H9 (cell line): ENCODE data around the gene DKK3. TPM values are rescaled to one million over a fixed set of nuclear protein-coding genes. Genes with fewer than 3 reads are reported as not detected.

Source experiments
- DNase-seq: peaks from one replicate; pipeline ENCODE4 v3.0.0-alpha.2; 2017
- H2AFZ ChIP-seq: one replicate; pipeline ENCODE4 v1.6.1; 2013; ENCODE audit warnings: mild to moderate bottlenecking, low read length, control low read depth, moderate library complexity
- H2AK5ac ChIP-seq: 2 replicates; pipeline ENCODE4 v1.6.1; 2013; ENCODE audit warnings: low read length, control low read depth, mixed read lengths; ENCODE audit not compliant: insufficient read length
- H2BK120ac ChIP-seq: one replicate; pipeline ENCODE4 v1.6.1; 2013; ENCODE audit warnings: low read depth, mild to moderate bottlenecking, low read length, control low read depth, inconsistent platforms; ENCODE audit not compliant: poor library complexity, severe bottlenecking
- H2BK12ac ChIP-seq: 2 replicates; pipeline ENCODE4 v1.6.1; 2013; ENCODE audit warnings: low read length, control low read depth, mixed read lengths, low read depth; ENCODE audit not compliant: insufficient read length
- H2BK15ac ChIP-seq: 2 replicates; pipeline ENCODE4 v1.6.1; 2013; ENCODE audit warnings: low read depth, low read length, control low read depth
- H2BK20ac ChIP-seq: one replicate; pipeline ENCODE4 v1.6.1; 2013; ENCODE audit warnings: low read depth, mild to moderate bottlenecking, low read length, control low read depth, inconsistent platforms; ENCODE audit not compliant: poor library complexity, severe bottlenecking
- H2BK5ac ChIP-seq: 2 replicates; pipeline ENCODE4 v1.6.1; 2013; ENCODE audit warnings: low read length, control low read depth, mixed read lengths; ENCODE audit not compliant: insufficient read length
- H3K14ac ChIP-seq: 2 replicates; pipeline ENCODE4 v1.6.1; 2013; ENCODE audit warnings: low read length, control low read depth; ENCODE audit not compliant: insufficient read depth
- H3K18ac ChIP-seq: 2 replicates; pipeline ENCODE4 v1.6.1; 2013; ENCODE audit warnings: low read depth, mild to moderate bottlenecking, mixed read lengths, low read length, control low read depth; ENCODE audit not compliant: insufficient read length
- H3K23ac ChIP-seq: 2 replicates; pipeline ENCODE4 v1.6.1; 2013; ENCODE audit warnings: low read length, control low read depth, mixed read lengths, low read depth; ENCODE audit not compliant: insufficient read length
- H3K23me2 ChIP-seq: 2 replicates; pipeline ENCODE4 v1.6.1; 2013; ENCODE audit warnings: low read depth, mild to moderate bottlenecking, mixed read lengths, low read length, control low read depth; ENCODE audit not compliant: insufficient read length, poor library complexity, severe bottlenecking
- H3K27ac ChIP-seq: 2 replicates; pipeline ENCODE4 v1.5.1; 2013; ENCODE audit warnings: low read length, control low read depth, mixed read lengths, low read depth; ENCODE audit not compliant: insufficient read length
- H3K27me3 ChIP-seq: 2 replicates; pipeline ENCODE4 v1.6.1; 2013; ENCODE audit warnings: low read length, control low read depth, inconsistent platforms; ENCODE audit not compliant: insufficient read depth
- H3K4ac ChIP-seq: 2 replicates; pipeline ENCODE4 v1.6.1; 2013; ENCODE audit warnings: low read depth, mild to moderate bottlenecking, control low read depth, inconsistent platforms, low read length, moderate library complexity
- H3K4me1 ChIP-seq: 2 replicates; pipeline ENCODE4 v1.6.1; 2013; ENCODE audit warnings: low read length, control low read depth, inconsistent platforms; ENCODE audit not compliant: insufficient read depth
- H3K4me2 ChIP-seq: 2 replicates; pipeline ENCODE4 v1.6.1; 2013; ENCODE audit warnings: low read length, control low read depth, mixed read lengths; ENCODE audit not compliant: insufficient read length, insufficient read depth
- H3K56ac ChIP-seq: 2 replicates; pipeline ENCODE4 v1.6.1; 2013; ENCODE audit warnings: low read depth, mild to moderate bottlenecking, mixed read lengths, low read length, control low read depth; ENCODE audit not compliant: insufficient read length
- H3K79me1 ChIP-seq: 2 replicates; pipeline ENCODE4 v1.6.1; 2013; ENCODE audit warnings: low read depth, mild to moderate bottlenecking, moderate library complexity, low read length, control low read depth, inconsistent platforms; ENCODE audit not compliant: insufficient read depth, poor library complexity, severe bottlenecking
- H3K79me2 ChIP-seq: 2 replicates; pipeline ENCODE4 v1.6.1; 2013; ENCODE audit warnings: low read length, control low read depth, inconsistent platforms; ENCODE audit not compliant: insufficient read depth
- H3K9ac ChIP-seq: 2 replicates; pipeline ENCODE4 v1.6.1; 2013; ENCODE audit warnings: low read length, control low read depth, mixed read lengths; ENCODE audit not compliant: insufficient read length; ENCODE audit errors: extremely low read depth
- H3K9me3 ChIP-seq: one replicate; pipeline ENCODE4 v1.6.1; 2013; ENCODE audit warnings: low read depth, low read length, inconsistent platforms; ENCODE audit not compliant: control insufficient read depth
- H3T11ph ChIP-seq: one replicate; pipeline ENCODE4 v1.6.1; 2013; ENCODE audit warnings: mild to moderate bottlenecking, low read length, control low read depth, inconsistent platforms
- H4K20me1 ChIP-seq: one replicate; pipeline ENCODE4 v1.6.1; 2013; ENCODE audit not compliant: control insufficient read depth, insufficient read length, insufficient read depth
- H4K5ac ChIP-seq: 2 replicates; pipeline ENCODE4 v1.6.1; 2013; ENCODE audit warnings: low read depth, mild to moderate bottlenecking, mixed read lengths, low read length, control low read depth; ENCODE audit not compliant: insufficient read length
- H4K8ac ChIP-seq: replicated peaks from 2 replicates; pipeline ENCODE4 v1.6.1; 2013; ENCODE audit warnings: low read length, control low read depth, mixed read lengths, low read depth; ENCODE audit not compliant: insufficient read length
- H4K91ac ChIP-seq: 2 replicates; pipeline ENCODE4 v1.6.1; 2013; ENCODE audit warnings: low read depth, mild to moderate bottlenecking, moderate library complexity, mixed read lengths, low read length, control low read depth; ENCODE audit not compliant: insufficient read length
- H3K27ac Mint-ChIP-seq, 3 experiments: 2 replicates in 2 of 3; 3 replicates in 1 of 3; pipeline ENCODE4 v1.8.0; 2020 to 2021; ENCODE audit warnings: mixed read lengths in 3 of 3, mild to moderate bottlenecking in 1 of 3, moderate library complexity in 1 of 3
- H3K27me3 Mint-ChIP-seq: 2 replicates; pipeline ENCODE4 v1.8.0; 2021; ENCODE audit warnings: low read depth, mild to moderate bottlenecking, moderate library complexity, mixed read lengths
- H3K36me3 Mint-ChIP-seq, 3 experiments: 2 replicates in 2 of 3; 3 replicates in 1 of 3; pipeline ENCODE4 v1.8.0; 2020 to 2021; ENCODE audit warnings: low read depth in 3 of 3, mixed read lengths in 3 of 3; ENCODE audit not compliant: insufficient read depth in 1 of 3
- H3K4me1 Mint-ChIP-seq, 2 experiments: 2 replicates each; pipeline ENCODE4 v1.8.0; 2020; ENCODE audit warnings: mixed read lengths in 2 of 2
- H3K4me3 Mint-ChIP-seq, 2 experiments: 2 replicates in 1 of 2; 3 replicates in 1 of 2; pipeline ENCODE4 v1.8.0; 2020 to 2021; ENCODE audit warnings: mild to moderate bottlenecking in 2 of 2, mixed read lengths in 2 of 2, moderate library complexity in 1 of 2
- H3K9me3 Mint-ChIP-seq, 2 experiments: 2 replicates in 1 of 2; 3 replicates in 1 of 2; pipeline ENCODE4 v1.8.0; 2020; ENCODE audit warnings: mild to moderate bottlenecking in 2 of 2, mixed read lengths in 2 of 2, moderate library complexity in 1 of 2
- CTCF ChIP-seq: fragments of 200-600 bp; sonication (generic); conservative IDR thresholded peaks from 3 replicates; pipeline ENCODE4 v1.8.0; 2021; ENCODE audit warnings: antibody characterized with exemption, mild to moderate bottlenecking
- WGBS: extraction: QIAGEN DNeasy Blood & Tissue Kit; methylation state at CpG from one replicate; pipeline ENCODE4 v1.1.7; 2013; ENCODE audit warnings: missing lambda C conversion rate, low lambda C conversion rate, mixed read lengths; ENCODE audit not compliant: insufficient read length; ENCODE audit errors: extremely low coverage; 5-methylcytosine and 5-hydroxymethylcytosine counted together
- total RNA-seq: library from RNA; stranded (reverse); gene quantifications from 2 replicates; pipeline ENCODE4 v1.2.1, GENCODE V29; 2021

DKK3 gene
- total RNA-seq, 1 experiment from 2014 or later = 17.1 TPM

GRCh38 chr11:11987503-11988022, 20.9 kb downstream of the DKK3 start:
- Histone ChIP-seq H3K4ac (no peak overlapping the region), H3K27me3 (no peaks in the 10 kb centered on the region), H2BK20ac (no peak overlapping the region), H4K8ac (no peak overlapping the region), H3K27ac (no peak overlapping the region), H3K14ac (no peak overlapping the region), H4K20me1 (no peaks in the 10 kb centered on the region), H2BK12ac (no peak overlapping the region), H3K4me2 (no peak overlapping the region), H2AK5ac (no peak overlapping the region), H3K9ac (no peak overlapping the region), H3K9me3 (no peaks in the 10 kb centered on the region), H3K79me1 (no peaks in the 10 kb centered on the region), H3K56ac (no peak overlapping the region), H3T11ph (no peak overlapping the region), H3K23me2 (no peaks in the 10 kb centered on the region), H2AFZ (no peak overlapping the region), H4K91ac (no peak overlapping the region), H2BK5ac (no peak overlapping the region), H2BK15ac (no peak overlapping the region), H3K79me2 (no peaks in the 10 kb centered on the region), H3K4me1 (peaks cover 3% of the 10 kb centered on the region; the same call in 1 of the 2 replicates), H3K18ac (no peak overlapping the region), H3K23ac (no peak overlapping the region), H2BK120ac (no peak overlapping the region), H4K5ac (no peak overlapping the region)
- no CpG with 5 or more reads among the region's 1 CpG for WGBS
- no peaks in the 10 kb centered on the region for H3K9me3 Mint-ChIP-seq
- H3K4me3 Mint-ChIP-seq = no peak overlapping the region
- peak; percentile 59 for TF ChIP-seq CTCF
- H3K36me3 Mint-ChIP-seq = peaks cover 0 to 8% (median 5%) of the 10 kb centered on the region in 3 experiments; a peak in 6 of 7 replicates
- no peak overlapping the region; a peak in 1 of 7 replicates for H3K27ac Mint-ChIP-seq
- peaks cover 22 to 25% of the 10 kb centered on the region in 2 experiments for H3K4me1 Mint-ChIP-seq
- H3K27me3 Mint-ChIP-seq = no peaks in the 10 kb centered on the region
- peak; percentile 27 for DNase-seq
